ENCODE data around the gene RNF214.
A peak's percentile ranks its signal among the peaks of the same experiment; 100 is the strongest.
"Not testable (repeated sequence)": the region's sequence is repeated elsewhere in the genome, so short reads cannot be mapped to it uniquely, and the experiment has no call there.

Gene RNF214

DNA sequence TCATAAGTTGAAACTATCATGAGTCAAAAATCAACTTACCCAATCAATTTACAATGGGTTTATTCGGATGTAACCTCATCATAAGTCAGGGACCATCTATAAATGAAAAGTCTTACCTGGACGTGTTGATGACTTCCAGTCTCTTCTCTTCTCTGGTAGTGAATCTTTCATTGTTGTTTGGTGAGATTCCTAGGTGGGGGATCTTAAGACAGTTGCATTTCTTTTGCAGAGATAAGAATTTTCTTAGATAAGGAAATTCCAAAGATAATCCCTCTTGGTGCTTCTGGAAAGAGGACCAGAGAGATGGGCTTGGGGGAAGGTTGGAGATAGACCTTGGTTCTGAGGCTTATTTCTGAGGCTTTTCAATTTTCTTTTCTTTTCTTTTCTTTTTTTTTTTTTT, 37.4 kb downstream of the RNF214 start:
- DNase-seq: no peak
- in situ Hi-C loops (cut with MboI; ENCODE audit: low pct_unique_long_range_greater_than_20kb, low sequenced_read_pairs): no loop called here

- in situ Hi-C loops (cut with MboI; ENCODE audit: low pct_unique_long_range_greater_than_20kb, low sequenced_read_pairs): no loop called here
- DNase-seq: no peak
Measured at GRCh38 chr11:117271208-117271607, 38.7 kb downstream of the RNF214 start.

GRCh38 chr11:117272175-117272574, 39.7 kb downstream of the RNF214 start:
- peak; percentile 76 for DNase-seq
- in situ Hi-C loops (cut with MboI; ENCODE audit: low pct_unique_long_range_greater_than_20kb, low sequenced_read_pairs): not testable (repeated sequence)

DNA sequence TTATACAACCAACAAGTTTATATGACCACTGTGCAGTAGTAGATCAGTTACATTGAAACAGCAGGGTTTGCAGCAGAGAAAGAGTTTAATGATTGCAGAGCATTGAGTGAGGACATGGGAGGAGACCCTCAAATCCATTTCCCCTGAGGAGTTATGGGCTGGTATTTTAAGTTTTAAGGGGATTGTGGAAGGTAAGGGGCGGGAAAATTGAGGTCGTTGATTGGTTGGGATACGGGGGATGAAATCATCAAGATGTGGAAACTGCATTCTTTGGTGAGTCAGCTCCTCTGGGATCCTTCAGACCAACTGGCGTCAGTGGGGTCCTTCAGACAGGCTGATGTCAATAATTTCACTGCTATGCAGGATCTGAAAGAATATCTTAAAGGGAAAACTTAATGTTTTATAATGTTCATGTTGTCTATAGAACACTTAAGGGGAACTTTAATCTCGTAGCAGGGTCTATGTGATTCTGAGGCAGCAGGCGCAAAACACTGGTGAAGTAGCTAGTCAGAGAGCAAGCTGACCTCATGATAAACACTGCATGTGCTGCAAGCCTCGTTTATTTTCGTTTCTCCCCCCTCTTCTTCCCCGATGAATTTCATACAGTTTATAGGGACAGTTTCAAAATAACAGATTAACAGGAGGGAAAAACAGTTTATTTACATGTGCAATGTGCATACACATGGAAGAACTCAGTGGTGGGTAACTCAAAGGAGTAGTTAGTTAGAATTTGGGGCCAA, 41.2 kb downstream of the RNF214 start:
- no peak for DNase-seq
- in situ Hi-C loops (cut with MboI; ENCODE audit: low pct_unique_long_range_greater_than_20kb, low sequenced_read_pairs): no loop called here

GRCh38 chr11:117278347-117278746, 45.9 kb downstream of the RNF214 start:
- in situ Hi-C loops (cut with MboI; ENCODE audit: low pct_unique_long_range_greater_than_20kb, low sequenced_read_pairs): no loop called here
- no peak for DNase-seq

- in situ Hi-C loops (cut with MboI; ENCODE audit: low pct_unique_long_range_greater_than_20kb, low sequenced_read_pairs): no loop called here
- DNase-seq: no peak
Measured at GRCh38 chr11:117279711-117280376, 47.4 kb downstream of the RNF214 start.

GRCh38 chr11:117281159-117281558, 48.7 kb downstream of the RNF214 start:
- no peak for DNase-seq
- in situ Hi-C loops (cut with MboI; ENCODE audit: low pct_unique_long_range_greater_than_20kb, low sequenced_read_pairs): no loop called here

- DNase-seq: no peak
- in situ Hi-C loops (cut with MboI; ENCODE audit: low pct_unique_long_range_greater_than_20kb, low sequenced_read_pairs): no loop called here
Measured at GRCh38 chr11:117281869-117282268, 49.4 kb downstream of the RNF214 start.

DNA sequence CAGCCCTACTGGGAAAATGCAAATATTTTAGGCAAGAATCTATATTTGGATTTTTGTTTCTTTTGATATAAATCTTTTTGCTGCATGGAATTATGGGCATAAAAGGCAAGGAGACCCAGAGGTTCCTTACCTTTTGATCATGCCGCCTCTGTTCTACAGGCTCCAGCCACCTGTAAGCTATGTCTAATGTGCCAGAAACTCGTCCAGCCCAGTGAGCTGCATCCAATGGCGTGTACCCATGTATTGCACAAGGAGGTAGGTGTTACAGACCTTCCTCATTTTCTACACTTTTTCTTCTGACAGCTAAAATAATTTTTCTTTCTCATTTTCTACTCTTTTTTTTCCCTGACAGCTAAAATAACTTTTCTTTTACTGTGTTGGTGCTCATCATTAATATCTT, 50.5 kb downstream of the RNF214 start:
- in situ Hi-C loops (cut with MboI; ENCODE audit: low pct_unique_long_range_greater_than_20kb, low sequenced_read_pairs): no loop called here
- no peak for DNase-seq

GRCh38 chr11:117284053-117284452, 51.6 kb downstream of the RNF214 start:
- DNase-seq: no peak

GRCh38 chr11:117286588-117286987, 54.1 kb downstream of the RNF214 start:
- in situ Hi-C loops (cut with MboI; ENCODE audit: low pct_unique_long_range_greater_than_20kb, low sequenced_read_pairs): no loop called here
- DNase-seq: no peak

More at GRCh38 chr11:117284053-117284452, 51.6 kb downstream of the RNF214 start:
- in situ Hi-C loops (cut with MboI; ENCODE audit: low pct_unique_long_range_greater_than_20kb, low sequenced_read_pairs): no loop called here

GRCh38 chr11:117287668-117288067, 55.2 kb downstream of the RNF214 start:
- no peak for DNase-seq
- in situ Hi-C loops (cut with MboI; ENCODE audit: low pct_unique_long_range_greater_than_20kb, low sequenced_read_pairs): no loop called here

GRCh38 chr11:117289795-117290194, 57.3 kb downstream of the RNF214 start:
- in situ Hi-C loops (cut with MboI; ENCODE audit: low pct_unique_long_range_greater_than_20kb, low sequenced_read_pairs): no loop called here
- no peak for DNase-seq

GRCh38 chr11:117290809-117291396, 58.4 kb downstream of the RNF214 start, which contains the start of gene BACE1-AS:
Gene BACE1-AS, plus strand, starts transcription at chr11:117291346.
- DNase-seq: no peak
- in situ Hi-C loops (cut with MboI; ENCODE audit: low pct_unique_long_range_greater_than_20kb, low sequenced_read_pairs): no loop called here

- in situ Hi-C loops (cut with MboI; ENCODE audit: low pct_unique_long_range_greater_than_20kb, low sequenced_read_pairs): no loop called here
- no peak for DNase-seq
Measured at GRCh38 chr11:117292616-117293015, 60.1 kb downstream of the RNF214 start.

GRCh38 chr11:117295438-117296137, 63.1 kb downstream of the RNF214 start:
- DNase-seq: no peak
- in situ Hi-C loops (cut with MboI; ENCODE audit: low pct_unique_long_range_greater_than_20kb, low sequenced_read_pairs): no loop called here

DNA sequence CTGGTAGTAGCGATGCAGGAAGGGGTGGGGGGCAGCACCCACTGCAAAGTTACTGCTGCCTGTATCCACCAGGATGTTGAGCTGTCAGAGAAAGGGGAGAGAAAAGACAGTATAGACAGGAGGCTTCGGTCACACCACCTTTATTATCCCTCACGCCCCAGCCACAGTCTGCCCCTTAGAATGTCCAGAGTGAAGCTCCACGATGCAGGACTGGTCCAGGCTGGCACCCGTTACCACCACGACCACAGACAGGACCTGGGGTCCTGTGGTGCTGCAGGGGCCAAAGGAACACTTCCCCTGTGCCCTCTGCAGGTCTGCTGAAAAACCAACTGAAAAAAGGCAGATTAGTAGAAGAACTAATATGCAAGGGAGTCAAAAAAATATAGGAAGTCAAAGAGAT, 64.4 kb downstream of the RNF214 start:
- DNase-seq: no peak
- in situ Hi-C loops (cut with MboI; ENCODE audit: low pct_unique_long_range_greater_than_20kb, low sequenced_read_pairs): no loop called here

DNA sequence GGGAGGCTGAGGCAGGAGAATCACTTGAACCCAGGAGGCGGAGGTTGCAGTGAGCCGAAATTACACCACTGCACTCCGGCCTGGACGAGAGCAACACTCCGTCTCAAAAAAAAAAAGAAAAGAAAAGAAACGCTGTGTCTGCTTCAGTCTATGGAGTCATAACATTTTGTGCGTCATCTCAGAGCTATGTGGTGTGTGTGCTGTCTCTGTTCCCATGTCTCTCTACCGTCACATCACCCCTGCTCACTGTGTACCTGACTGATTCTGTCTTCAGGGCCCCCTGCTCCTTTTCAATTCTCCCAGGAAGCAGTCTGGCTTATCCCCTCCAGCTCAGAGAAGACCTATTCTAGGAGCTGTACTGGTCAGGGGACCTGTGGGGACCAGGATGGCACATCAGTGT, 65.7 kb downstream of the RNF214 start:
- in situ Hi-C loops (cut with MboI; ENCODE audit: low pct_unique_long_range_greater_than_20kb, low sequenced_read_pairs): no loop called here
- DNase-seq: no peak

DNA sequence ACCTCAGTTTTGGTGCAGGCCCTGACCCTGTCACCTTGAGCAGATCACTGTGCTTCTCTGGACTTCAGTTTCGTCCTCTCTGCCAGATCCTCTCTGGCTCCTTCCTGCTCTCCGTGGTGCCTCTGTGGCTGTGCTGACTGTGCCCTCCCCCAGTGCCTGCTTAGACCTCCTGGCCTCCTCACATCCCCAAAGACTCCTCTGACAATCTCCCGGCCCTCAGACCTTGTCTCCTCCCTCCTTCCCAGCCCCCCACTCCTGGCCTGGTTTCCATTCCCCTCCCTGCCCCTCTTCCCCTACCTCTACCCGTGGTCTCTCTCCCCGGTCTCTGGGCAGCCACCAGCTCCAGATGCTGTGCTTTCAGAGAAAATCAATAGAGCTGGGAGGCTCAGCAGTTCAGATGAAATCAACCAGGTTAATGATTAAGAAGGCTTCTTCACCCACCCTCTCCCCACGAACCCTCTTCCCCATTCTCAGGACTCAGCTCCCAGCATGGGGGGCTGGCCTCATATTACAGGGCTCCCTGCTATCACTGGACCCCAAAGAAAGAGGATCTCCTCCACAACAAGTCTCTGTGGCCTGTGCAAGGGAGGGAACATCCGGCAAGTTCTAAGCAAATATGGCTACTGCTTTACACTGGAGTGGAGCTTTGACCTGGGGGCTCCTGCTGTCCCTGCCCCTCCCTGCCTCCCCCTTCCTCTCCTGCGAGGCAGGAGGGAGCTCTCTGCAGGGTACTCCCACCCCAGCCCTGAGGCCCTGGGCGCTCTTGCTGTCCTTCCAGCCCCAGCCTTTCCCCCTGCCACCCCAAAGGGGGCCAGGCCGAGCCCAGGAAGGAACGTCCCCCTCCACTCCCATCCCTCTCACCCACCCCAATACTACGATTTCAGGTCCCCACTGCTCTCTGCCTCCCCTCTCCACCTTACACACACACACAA, 67.1 kb downstream of the RNF214 start:
- DNase-seq: no peak
- in situ Hi-C loops (cut with MboI; ENCODE audit: low pct_unique_long_range_greater_than_20kb, low sequenced_read_pairs): no loop called here

Data from KBM-7 (cell line).